HG02973 (cell line): ENCODE results near the gene BMP3.
"Not testable (repeated sequence)": the region's sequence is repeated elsewhere in the genome, so short reads cannot be mapped to it uniquely, and the experiment has no call there.

Experiments used
- ATAC-seq: cut with Tn5 transposase; IDR thresholded peaks from one replicate; pipeline ENCODE4 v1.9.1; 2021; ENCODE audit warnings: moderate library complexity; ENCODE audit not compliant: unreplicated experiment

Gene BMP3, protein sequence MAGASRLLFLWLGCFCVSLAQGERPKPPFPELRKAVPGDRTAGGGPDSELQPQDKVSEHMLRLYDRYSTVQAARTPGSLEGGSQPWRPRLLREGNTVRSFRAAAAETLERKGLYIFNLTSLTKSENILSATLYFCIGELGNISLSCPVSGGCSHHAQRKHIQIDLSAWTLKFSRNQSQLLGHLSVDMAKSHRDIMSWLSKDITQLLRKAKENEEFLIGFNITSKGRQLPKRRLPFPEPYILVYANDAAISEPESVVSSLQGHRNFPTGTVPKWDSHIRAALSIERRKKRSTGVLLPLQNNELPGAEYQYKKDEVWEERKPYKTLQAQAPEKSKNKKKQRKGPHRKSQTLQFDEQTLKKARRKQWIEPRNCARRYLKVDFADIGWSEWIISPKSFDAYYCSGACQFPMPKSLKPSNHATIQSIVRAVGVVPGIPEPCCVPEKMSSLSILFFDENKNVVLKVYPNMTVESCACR

GRCh38 chr4:81030061-81030980, at the start of gene BMP3:
Gene BMP3 (plus strand): TSS chr4:81030708. CDS start chr4:81031285, 577 bp downstream.
- no peak for ATAC-seq

- ATAC-seq = no peak
Measured at GRCh38 chr4:80986011-80986410, 44.5 kb upstream of the BMP3 start.

- no peak for ATAC-seq
Measured at GRCh38 chr4:80989921-80990544, 40.5 kb upstream of the BMP3 start.

DNA sequence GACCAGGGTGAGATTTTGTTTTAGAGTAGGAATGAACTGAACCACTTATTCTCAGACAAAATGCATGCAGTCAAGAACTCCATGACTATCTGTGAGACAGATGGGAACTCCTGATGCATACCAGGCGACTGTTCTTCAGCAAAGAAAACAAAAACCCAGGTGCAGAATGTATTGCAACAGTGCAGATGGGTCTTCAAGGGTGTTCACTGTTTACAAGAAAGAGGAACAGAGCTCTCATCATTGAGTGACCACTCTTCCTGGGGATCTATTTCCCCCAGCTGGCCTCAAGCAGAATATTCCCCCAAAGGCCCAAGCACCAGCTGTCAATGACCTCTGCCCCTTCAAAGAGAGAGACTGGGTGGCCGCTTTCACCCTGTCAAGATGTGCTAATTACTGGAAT, 39.7 kb upstream of the BMP3 start:
- no peak for ATAC-seq

- ATAC-seq = no peak
Measured at GRCh38 chr4:80999943-81000342, 30.6 kb upstream of the BMP3 start.

- peak; percentile 98 for ATAC-seq
Measured at GRCh38 chr4:81003597-81004111, 26.9 kb upstream of the BMP3 start.

DNA sequence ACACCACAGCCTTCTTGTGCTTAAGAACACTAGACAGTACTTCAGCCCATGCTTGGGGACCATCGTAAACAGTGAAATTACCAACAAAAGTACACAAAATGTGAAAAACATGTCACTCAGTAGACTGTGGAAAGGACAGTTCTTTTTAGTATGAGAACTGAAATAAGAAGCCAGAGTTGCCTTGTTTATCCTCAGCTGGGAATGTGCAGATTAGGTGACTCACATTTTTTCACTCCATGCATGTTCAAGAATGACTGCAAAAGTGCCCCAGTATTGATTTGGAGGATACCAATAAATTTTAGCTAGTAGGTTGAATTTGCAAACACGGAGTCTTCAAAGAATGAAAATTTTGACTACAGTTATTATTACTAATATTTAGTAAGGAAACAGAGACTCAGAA, 23.1 kb upstream of the BMP3 start:
- ATAC-seq = no peak

DNA sequence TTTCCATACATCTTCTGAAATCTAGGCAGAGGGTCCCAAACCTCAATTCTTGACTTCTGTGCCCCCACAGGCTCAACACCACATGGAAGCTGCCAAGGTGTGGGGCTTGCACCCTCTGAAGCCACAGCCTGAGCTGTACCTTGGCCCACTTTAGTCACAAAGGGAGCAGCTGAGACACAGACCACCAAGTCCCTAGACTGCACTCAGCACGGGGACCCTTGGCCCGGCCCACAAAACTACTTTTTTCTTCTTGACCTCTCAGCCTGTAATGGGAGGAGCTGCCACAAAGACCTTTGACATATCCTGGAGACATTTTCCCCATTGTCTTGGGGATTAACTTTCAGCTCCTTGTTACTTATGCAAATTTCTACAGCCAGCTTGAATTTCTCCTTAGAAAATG, 13.9 kb upstream of the BMP3 start:
- ATAC-seq = not testable (repeated sequence)

- no peak for ATAC-seq
Measured at GRCh38 chr4:81019006-81019405, 11.5 kb upstream of the BMP3 start.

DNA sequence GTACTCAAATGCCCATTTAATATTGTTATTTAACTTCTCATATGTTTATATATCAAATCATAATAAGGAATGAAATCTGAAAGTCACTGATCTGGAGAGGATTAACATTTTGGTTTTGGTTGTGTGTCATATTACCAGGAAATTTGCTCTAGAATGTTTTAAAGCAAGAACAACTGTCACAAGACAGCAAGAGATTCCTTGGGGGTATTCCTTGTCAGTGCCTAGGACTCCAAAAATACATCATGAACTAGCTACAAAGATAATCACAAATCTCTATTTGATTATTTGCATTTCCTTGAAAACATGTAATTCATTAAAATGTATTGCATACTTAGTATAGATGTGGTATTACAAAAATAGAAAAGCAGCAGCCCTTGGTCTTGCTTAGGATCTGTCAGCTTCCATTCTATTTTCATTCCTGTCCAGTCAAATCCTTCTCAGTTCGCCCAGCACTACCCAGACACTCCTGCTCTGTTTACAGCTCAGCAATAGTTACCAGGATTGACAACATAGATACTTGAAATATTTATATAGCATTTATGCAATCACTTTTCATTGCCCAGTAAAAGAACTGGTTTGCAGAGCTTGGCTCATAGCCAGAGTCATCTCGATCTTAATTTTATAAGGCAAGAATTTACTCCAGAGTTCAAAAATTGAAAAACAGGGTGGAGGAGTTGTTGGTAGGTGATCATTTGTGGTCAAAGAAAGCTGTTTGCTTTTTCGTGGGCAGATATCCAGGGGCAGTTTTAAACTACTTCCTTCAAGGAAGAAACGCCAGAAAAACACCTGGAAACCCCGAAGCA, 9.2 kb upstream of the BMP3 start:
- ATAC-seq = no peak

DNA sequence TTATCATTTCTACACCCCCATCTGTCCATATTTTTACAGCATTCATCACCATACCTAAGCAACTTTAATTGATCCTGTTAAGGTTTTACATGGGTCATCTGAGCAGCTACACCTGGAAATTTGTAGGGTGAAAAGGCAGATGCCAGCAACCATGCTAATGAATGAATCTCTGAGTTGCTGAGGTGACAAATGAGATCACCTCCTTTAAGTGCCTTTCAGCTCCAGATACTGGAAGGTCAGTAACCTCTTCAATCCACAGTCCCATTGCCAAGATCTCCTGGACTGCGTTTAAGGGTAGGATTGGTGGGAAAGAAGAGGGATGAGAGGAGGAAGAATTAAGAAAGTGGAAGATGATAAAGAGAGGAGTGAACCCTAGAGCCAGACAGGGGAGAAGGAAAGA, 8.5 kb upstream of the BMP3 start:
- no peak for ATAC-seq

DNA sequence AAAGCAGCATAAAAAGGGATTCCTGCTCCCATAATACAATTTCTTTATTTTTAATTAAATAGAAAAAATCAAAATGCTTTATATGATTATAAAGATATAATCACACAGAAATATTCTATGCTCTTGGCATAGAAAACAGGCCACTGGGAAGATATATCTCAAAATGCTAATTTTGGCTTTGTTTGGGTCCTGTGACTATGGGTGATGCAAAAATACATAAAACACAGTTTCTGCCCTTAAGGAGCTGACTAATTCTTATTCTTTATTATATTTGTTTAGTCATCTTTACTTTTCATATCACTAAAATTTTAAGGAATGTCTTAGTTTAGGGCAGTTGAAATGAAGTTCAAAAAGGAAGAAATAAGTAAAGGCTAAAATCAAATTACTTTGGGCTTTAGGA, 7.0 kb upstream of the BMP3 start:
- no peak for ATAC-seq

DNA sequence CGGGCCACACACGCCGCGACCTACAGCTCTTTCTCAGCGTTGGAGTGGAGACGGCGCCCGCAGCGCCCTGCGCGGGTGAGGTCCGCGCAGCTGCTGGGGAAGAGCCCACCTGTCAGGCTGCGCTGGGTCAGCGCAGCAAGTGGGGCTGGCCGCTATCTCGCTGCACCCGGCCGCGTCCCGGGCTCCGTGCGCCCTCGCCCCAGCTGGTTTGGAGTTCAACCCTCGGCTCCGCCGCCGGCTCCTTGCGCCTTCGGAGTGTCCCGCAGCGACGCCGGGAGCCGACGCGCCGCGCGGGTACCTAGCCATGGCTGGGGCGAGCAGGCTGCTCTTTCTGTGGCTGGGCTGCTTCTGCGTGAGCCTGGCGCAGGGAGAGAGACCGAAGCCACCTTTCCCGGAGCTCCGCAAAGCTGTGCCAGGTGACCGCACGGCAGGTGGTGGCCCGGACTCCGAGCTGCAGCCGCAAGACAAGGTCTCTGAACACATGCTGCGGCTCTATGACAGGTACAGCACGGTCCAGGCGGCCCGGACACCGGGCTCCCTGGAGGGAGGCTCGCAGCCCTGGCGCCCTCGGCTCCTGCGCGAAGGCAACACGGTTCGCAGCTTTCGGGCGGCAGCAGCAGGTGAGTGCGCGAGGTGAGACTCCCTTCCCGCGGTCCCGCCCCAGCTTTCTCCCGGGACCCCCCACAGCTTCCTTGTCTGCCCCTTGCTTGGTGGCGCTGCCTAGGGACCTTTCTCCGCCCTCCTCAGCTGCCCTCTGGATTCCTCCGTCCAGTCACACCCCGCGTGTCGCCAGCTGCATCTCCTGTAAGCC, 678 bp downstream of the BMP3 start:
- ATAC-seq = no peak

- no peak for ATAC-seq
Measured at GRCh38 chr4:81031796-81032551, 1.5 kb downstream of the BMP3 start.

GRCh38 chr4:81032771-81033684, 2.5 kb downstream of the BMP3 start:
- ATAC-seq = no peak

GRCh38 chr4:81038636-81039350, 8.3 kb downstream of the BMP3 start:
- ATAC-seq = no peak

DNA sequence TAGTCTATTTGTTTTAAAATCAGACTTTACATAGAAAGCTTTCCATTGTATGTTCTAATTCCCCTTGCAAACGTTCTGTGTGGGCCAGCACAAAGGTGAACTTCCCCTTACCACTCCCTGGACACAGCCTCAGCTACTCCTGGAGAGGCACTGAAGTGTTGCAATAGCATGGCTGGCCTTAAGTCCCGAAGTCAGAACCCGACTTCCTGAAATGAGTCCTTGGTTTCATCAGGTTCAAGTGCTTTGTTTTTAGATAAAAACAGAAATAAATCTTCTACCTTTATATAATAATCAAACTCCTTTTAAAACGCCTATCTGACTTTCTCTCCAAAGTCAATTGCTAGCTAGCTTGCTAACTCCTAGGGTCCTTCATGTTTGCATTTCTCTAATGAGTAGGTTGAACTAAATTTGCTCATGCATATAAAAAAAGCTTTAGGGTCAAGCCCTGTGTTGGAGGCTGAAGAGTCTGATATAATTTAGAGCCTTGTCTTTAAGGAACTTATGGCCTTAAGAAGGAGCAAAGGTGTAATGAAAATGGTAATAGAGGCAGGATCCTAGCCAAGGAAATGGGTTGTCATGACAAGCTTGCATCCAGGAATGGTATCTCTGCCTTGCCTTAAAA, 9.0 kb downstream of the BMP3 start:
- no peak for ATAC-seq
